Measurements from ENCODE around the gene DCLK2. TPM values are rescaled to one million over a fixed set of nuclear protein-coding genes. Genes with fewer than 3 reads are reported as not detected.
A peak's percentile ranks its signal among the peaks of the same experiment; 100 is the strongest.

DCLK2 gene
- total RNA-seq, 8 experiments from 2014 or later: 4.3 to 48.1 (median 25.5) TPM

GRCh38 chr4:150256225-150256620 lies 178.0 kb downstream of the DCLK2 start:
- 38 to 100% (median 96%) methylated on average over 1 to 13 of the region's 23 CpGs; no CpG with 5 or more reads in 1 of the 10 experiments for WGBS, 10 experiments
- ATAC-seq (replicated peaks in 6 of 8): no peak
- in situ Hi-C loops (cut with MboI; ENCODE audit: low pct_unique_long_range_greater_than_20kb in 2 of 9, low sequenced_read_pairs in 9 of 9, unreplicated experiment in 9 of 9): no loop called here
- Histone ChIP-seq H3K4me1 (replicated peaks in 1 of 2) (peaks cover 0 to 3% of the 10 kb centered on the region in 2 donors), H3K4me3 (no peak overlapping the region), H3K27ac (no peak overlapping the region)

- H3K4me3 ChIP-seq: no peak overlapping the region
- peaks cover 0 to under 1% of the 10 kb centered on the region in 2 donors for H3K4me1 ChIP-seq (replicated peaks in 1 of 2)
- WGBS, 10 experiments: 65 to 100% (median 94%) methylated on average over 1 to 10 of the region's 25 CpGs; no CpG with 5 or more reads in 2 of the 10 experiments
- in situ Hi-C loops (cut with MboI; ENCODE audit: low pct_unique_long_range_greater_than_20kb in 2 of 9, low sequenced_read_pairs in 9 of 9, unreplicated experiment in 9 of 9): no loop called here
- H3K27ac ChIP-seq: no peak overlapping the region
- no peak for ATAC-seq (replicated peaks in 6 of 8)
Measured at GRCh38 chr4:150256841-150257730, 178.8 kb downstream of the DCLK2 start.

DNA sequence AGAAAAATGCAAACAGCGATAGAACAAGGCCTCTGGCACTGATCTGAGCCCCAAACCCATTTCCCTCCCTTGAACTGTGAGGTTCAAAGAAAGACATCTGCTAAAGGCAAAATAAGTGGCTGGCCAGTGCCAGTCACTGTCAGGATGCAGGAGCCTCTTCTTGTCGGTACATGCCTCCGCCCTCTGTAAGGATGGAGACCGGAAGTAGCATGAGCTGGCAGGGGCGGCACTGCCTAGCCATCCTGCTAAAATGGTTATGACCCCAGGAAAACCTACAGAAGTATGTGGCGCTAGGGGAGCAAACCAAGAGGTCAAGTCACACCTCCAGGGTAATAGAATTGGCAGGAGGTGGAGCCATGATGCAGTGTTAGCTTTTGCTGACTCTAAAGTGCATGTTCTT lies 180.3 kb downstream of the DCLK2 start:
- H3K4me1 ChIP-seq (replicated peaks in 1 of 2): no peaks in the 10 kb centered on the region
- no peak overlapping the region for H3K27ac ChIP-seq
- in situ Hi-C loops (cut with MboI; ENCODE audit: low pct_unique_long_range_greater_than_20kb in 2 of 9, low sequenced_read_pairs in 9 of 9, unreplicated experiment in 9 of 9): no loop called here
- no peak for ATAC-seq (replicated peaks in 6 of 8)
- no peak overlapping the region for H3K4me3 ChIP-seq
- WGBS, 10 experiments: 80 to 100% (median 93%) methylated on average over 1 to 4 of the region's 6 CpGs; no CpG with 5 or more reads in 2 of the 10 experiments

DNA sequence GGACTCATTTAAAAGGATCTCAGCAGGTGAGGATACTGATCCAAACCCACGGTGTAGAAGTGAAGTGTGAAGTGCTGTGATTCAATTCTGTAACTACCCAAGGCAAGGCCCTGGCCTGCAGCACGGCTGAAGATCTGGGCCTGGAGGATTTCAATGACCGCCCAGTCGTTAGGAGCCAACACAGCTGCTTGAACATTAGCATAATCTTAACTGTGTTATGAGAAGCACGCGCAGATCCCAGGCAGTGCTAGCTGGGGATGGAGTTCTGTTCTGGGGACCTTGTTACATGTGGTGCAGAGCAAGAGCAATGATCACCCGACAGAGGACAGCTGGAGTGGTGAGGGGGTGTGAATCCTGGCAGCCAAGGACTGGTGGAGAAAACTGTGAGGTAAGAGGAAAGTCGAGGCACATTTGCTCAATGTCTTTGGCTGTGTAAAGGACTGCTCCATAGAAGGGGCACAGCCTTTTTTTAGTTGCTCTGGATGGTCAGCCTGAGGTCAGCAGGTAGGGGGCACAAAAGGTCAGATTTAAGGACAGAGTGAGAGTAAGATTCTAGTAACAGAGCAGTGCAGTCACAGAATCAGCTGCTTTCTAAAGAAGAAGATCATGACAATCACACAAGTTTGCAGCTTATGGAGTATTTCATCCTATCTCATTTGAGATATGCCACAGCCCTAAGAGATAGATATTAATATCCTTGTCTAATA lies 181.8 kb downstream of the DCLK2 start:
- ATAC-seq (replicated peaks in 6 of 8): peak; percentile 30 to 95 (median 55)
- 31 to 100% (median 82%) methylated on average over 1 to 6 of the region's 8 CpGs; no CpG with 5 or more reads in 5 of the 10 experiments for WGBS, 10 experiments
- no peaks in the 10 kb centered on the region for H3K4me1 ChIP-seq (replicated peaks in 1 of 2)
- in situ Hi-C loops (cut with MboI; ENCODE audit: low pct_unique_long_range_greater_than_20kb in 2 of 9, low sequenced_read_pairs in 9 of 9, unreplicated experiment in 9 of 9): no loop called here
- no peak overlapping the region for H3K27ac ChIP-seq
- no peak overlapping the region for H3K4me3 ChIP-seq

DNA sequence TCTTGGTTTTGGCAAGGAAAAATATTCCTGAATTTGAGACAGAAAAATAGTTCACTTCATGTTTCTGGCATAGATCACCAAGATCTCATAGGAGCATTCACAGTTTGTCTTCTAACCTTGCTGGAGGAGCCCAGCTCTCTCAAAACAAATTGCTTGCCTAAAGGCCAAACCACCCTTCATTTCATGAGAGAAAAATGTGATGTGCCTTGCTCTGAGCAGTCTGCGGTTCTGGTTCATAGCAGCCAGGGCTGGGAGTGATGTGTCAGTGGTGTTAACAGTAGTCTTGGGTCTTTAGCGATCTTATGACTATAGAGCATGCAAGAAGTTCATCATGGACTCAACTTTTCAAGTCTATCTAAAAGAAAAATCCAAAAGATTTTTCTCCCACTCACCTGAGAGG lies 183.3 kb downstream of the DCLK2 start:
- in situ Hi-C loops (cut with MboI; ENCODE audit: low pct_unique_long_range_greater_than_20kb in 2 of 9, low sequenced_read_pairs in 9 of 9, unreplicated experiment in 9 of 9): no loop called here
- no peaks in the 10 kb centered on the region for H3K4me1 ChIP-seq (replicated peaks in 1 of 2)
- no peak overlapping the region for H3K4me3 ChIP-seq
- H3K27ac ChIP-seq: no peak overlapping the region
- WGBS, 10 experiments: 83 to 100% (median 100%) methylated on average over 1 to 2 of the region's 2 CpGs; no CpG with 5 or more reads in 2 of the 10 experiments
- no peak for ATAC-seq (replicated peaks in 6 of 8)

- Histone ChIP-seq H3K27ac (no peak overlapping the region), H3K4me1 (replicated peaks in 1 of 2) (no peaks in the 10 kb centered on the region), H3K4me3 (no peak overlapping the region)
- 90 to 100% (median 94%) methylated on average over 2 to 4 of the region's 6 CpGs; no CpG with 5 or more reads in 7 of the 10 experiments for WGBS, 10 experiments
- in situ Hi-C loops (cut with MboI; ENCODE audit: low pct_unique_long_range_greater_than_20kb in 2 of 9, low sequenced_read_pairs in 9 of 9, unreplicated experiment in 9 of 9): no loop called here
- no peak for ATAC-seq (replicated peaks in 6 of 8)
Measured at GRCh38 chr4:150262611-150263010, 184.4 kb downstream of the DCLK2 start.

GRCh38 chr4:150264595-150265161 lies 186.4 kb downstream of the DCLK2 start:
- 20 to 86% (median 67%) methylated on average over 1 to 6 of the region's 6 CpGs; no CpG with 5 or more reads in 1 of the 10 experiments for WGBS, 10 experiments
- no peak for ATAC-seq (replicated peaks in 6 of 8)
- no peak overlapping the region for H3K27ac ChIP-seq
- no peaks in the 10 kb centered on the region for H3K4me1 ChIP-seq (replicated peaks in 1 of 2)
- in situ Hi-C loops (cut with MboI; ENCODE audit: low pct_unique_long_range_greater_than_20kb in 2 of 9, low sequenced_read_pairs in 9 of 9, unreplicated experiment in 9 of 9): no loop called here
- H3K4me3 ChIP-seq: no peak overlapping the region

GRCh38 chr4:150265806-150266205 lies 187.6 kb downstream of the DCLK2 start:
- H3K27ac ChIP-seq: no peak overlapping the region

DNA sequence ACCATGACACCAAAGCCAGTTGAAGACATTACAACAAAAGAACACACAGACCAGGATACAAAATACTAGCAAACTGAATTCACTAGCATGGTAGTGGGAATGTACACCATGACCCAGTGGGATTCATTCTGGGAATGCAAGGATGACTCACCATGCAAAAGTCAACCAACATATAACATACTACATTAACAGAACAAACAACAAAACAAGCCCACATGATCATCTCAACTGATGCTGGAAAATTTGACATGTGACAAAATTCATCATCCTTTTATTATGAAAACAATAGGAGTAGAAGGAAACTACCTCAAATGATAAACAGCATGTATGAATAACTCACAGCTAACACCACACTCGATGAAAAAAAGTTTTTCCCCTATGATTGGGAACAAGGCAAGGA lies 190.2 kb downstream of the DCLK2 start:
- in situ Hi-C loops (cut with MboI; ENCODE audit: low pct_unique_long_range_greater_than_20kb in 2 of 9, low sequenced_read_pairs in 9 of 9, unreplicated experiment in 9 of 9): no loop called here
- Histone ChIP-seq H3K4me3 (no peak overlapping the region), H3K27ac (no peak overlapping the region), H3K4me1 (replicated peaks in 1 of 2) (no peaks in the 10 kb centered on the region)
- no peak for ATAC-seq (replicated peaks in 6 of 8)
- 20 to 100% (median 83%) methylated on average over 1 of the region's 1 CpG; no CpG with 5 or more reads in 4 of the 10 experiments for WGBS, 10 experiments

More at GRCh38 chr4:150265806-150266205, 187.6 kb downstream of the DCLK2 start:
- in situ Hi-C loops (cut with MboI; ENCODE audit: low pct_unique_long_range_greater_than_20kb in 2 of 9, low sequenced_read_pairs in 9 of 9, unreplicated experiment in 9 of 9): no loop called here
- no peak for ATAC-seq (replicated peaks in 6 of 8)
- Histone ChIP-seq H3K4me1 (replicated peaks in 1 of 2) (no peaks in the 10 kb centered on the region), H3K4me3 (no peak overlapping the region)
- WGBS, 10 experiments: 86 to 100% (median 100%) methylated on average over 1 of the region's 1 CpG; no CpG with 5 or more reads in 6 of the 10 experiments

GRCh38 chr4:150278206-150278605 lies 200.0 kb downstream of the DCLK2 start:
- Histone ChIP-seq H3K4me3 (no peak overlapping the region), H3K27ac (no peak overlapping the region), H3K4me1 (replicated peaks in 1 of 2) (peaks cover 8 to 10% of the 10 kb centered on the region in 2 donors)
- in situ Hi-C loops (cut with MboI; ENCODE audit: low pct_unique_long_range_greater_than_20kb in 2 of 9, low sequenced_read_pairs in 9 of 9, unreplicated experiment in 9 of 9): loop anchor here in 4 of 9 experiments (25.0 kb wide), 1 partner anchor 584 kb away; no protein-coding TSS in a partner anchor
- ATAC-seq (replicated peaks in 6 of 8): no peak
- 90 to 100% (median 92%) methylated on average over 1 to 2 of the region's 2 CpGs; no CpG with 5 or more reads in 6 of the 10 experiments for WGBS, 10 experiments

DNA sequence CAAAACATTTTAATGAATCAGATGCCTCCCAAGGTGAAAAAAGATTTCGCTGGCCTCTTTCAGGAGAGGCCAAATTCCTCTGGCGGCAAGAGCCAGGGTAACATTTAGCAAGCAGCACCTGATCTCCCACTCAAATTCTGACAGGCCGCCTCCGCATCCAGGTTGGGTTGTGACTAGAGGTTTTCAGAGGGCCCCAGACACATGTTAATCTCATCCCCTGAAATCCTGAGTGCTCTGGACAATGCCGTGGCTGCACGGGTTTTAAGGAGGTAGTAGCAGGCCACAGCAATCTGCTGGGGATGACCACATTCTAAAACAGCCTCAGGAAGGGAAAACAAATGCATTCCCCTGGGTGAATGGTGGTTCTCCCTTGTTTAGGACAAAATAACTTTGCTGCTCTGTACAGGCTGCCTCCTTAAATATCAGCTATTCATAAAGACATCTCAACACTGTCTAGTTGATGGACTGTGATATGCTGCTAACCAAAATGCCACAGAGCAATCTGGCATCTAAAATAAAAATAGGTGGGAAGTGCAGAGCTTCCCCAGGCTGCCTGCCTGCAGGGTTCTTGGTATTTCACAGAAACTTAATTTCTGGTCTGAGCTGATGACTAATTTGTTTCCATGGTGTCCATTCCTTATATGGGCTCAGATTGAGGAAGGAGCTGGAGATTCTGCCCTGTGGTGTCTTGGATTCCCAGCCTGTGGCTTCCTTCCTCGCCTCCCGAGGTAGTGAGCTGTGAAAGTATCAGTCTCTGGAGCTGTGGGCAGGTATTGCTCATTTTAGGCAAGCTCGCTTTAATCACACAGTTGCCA lies 202.0 kb downstream of the DCLK2 start:
- Histone ChIP-seq H3K27ac (no peak overlapping the region), H3K4me3 (no peak overlapping the region), H3K4me1 (replicated peaks in 1 of 2) (peaks cover 8 to 10% of the 10 kb centered on the region in 2 donors)
- peak; percentile 29 to 87 (median 46) for ATAC-seq (replicated peaks in 6 of 8)
- in situ Hi-C loops (cut with MboI; ENCODE audit: low pct_unique_long_range_greater_than_20kb in 2 of 9, low sequenced_read_pairs in 9 of 9, unreplicated experiment in 9 of 9): loop anchor here in 4 of 9 experiments (25.0 kb wide), 1 partner anchor 582 kb away; no protein-coding TSS in a partner anchor
- WGBS, 10 experiments: 43 to 100% (median 83%) methylated on average over 1 to 8 of the region's 9 CpGs

DNA sequence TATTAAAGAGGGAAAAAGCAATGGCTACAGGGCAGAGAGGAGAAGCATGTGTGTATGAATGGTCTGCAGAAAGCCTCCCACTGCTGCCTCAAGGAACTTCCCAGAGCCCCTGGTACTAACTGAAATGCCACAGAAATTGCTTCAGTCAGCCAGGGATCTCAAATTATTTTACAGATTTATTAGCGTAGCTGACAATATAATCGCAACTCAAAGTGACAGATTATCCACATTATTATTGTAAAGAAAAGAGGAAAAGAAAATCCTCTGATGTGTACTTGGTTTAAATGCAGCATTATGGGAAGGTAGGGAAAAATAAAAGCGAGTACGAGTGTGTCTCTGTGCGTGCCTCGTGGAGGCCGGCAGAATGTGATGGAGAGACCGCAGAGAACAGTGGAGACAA lies 202.7 kb downstream of the DCLK2 start:
- no peak overlapping the region for H3K27ac ChIP-seq
- peak in 2 of 8 experiments; percentile 25 to 42 for ATAC-seq (replicated peaks in 6 of 8)
- in situ Hi-C loops (cut with MboI; ENCODE audit: low pct_unique_long_range_greater_than_20kb in 2 of 9, low sequenced_read_pairs in 9 of 9, unreplicated experiment in 9 of 9): loop anchor here in 4 of 9 experiments (25.0 kb wide), 1 partner anchor 581 kb away; no protein-coding TSS in a partner anchor
- 72 to 100% (median 93%) methylated on average over 2 to 8 of the region's 8 CpGs; no CpG with 5 or more reads in 1 of the 10 experiments for WGBS, 10 experiments
- no peak overlapping the region for H3K4me3 ChIP-seq
- peaks cover 8 to 10% of the 10 kb centered on the region in 2 donors for H3K4me1 ChIP-seq (replicated peaks in 1 of 2)

Measured in motor neuron (in vitro differentiated cells).